Peyer's patch (tissue), 4 donors: ENCODE results near the gene CLCNKA.

Source experiments
- POLR2A ChIP-seq, 2 donors: fragments of 450-650 bp; IDR thresholded peaks; one replicate each; pipeline ENCODE4 v1.5.1; 2017; ENCODE audit warnings: antibody characterized with exemption in 2 of 2, mild to moderate bottlenecking in 2 of 2, moderate library complexity in 2 of 2
- TF ChIP-seq, protein P1 (sequence below), 6 experiments: fragments of 450-650 bp in 4 of 6; fragments of 200-600 bp in 2 of 6; sonication (generic) in 1 of 6; IDR thresholded peaks; one replicate each; pipeline ENCODE4 v1.5.1; 2017 to 2019; ENCODE audit warnings: antibody characterized with exemption in 6 of 6, mild to moderate bottlenecking in 3 of 6, moderate library complexity in 1 of 6

DNA sequence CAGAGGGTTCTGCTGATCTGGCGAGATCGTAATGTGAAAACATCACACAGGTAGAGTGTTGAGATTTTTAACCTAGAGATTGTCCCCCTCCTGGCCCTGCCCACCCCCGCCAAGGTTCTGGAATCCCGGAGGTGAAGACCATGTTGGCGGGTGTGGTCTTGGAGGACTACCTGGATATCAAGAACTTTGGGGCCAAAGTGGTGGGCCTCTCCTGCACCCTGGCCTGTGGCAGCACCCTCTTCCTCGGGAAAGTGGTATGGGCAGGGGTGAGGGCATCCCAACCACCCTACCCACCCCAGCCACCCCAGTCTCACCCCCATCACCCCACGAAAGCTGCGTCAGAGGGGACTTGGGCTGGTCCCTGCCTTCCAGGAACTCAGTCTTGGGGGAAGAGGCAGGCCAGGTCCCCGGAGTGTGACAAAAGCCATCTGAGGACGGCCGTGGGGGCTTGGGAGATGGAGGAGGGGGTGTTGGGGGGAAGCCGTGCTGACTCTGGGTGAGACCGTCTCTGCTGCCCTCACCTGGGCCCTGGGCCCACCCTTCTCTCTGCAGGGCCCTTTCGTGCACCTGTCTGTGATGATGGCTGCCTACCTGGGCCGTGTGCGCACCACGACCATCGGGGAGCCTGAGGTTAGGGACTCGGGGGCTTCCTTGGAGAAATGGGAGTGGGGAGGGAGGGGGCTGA is 26.1 kb downstream of the CLCNKA start:
- no peak for TF ChIP-seq POLR2A (IDR thresholded peaks at IDR 0.05)
- TF ChIP-seq, protein P1, sequence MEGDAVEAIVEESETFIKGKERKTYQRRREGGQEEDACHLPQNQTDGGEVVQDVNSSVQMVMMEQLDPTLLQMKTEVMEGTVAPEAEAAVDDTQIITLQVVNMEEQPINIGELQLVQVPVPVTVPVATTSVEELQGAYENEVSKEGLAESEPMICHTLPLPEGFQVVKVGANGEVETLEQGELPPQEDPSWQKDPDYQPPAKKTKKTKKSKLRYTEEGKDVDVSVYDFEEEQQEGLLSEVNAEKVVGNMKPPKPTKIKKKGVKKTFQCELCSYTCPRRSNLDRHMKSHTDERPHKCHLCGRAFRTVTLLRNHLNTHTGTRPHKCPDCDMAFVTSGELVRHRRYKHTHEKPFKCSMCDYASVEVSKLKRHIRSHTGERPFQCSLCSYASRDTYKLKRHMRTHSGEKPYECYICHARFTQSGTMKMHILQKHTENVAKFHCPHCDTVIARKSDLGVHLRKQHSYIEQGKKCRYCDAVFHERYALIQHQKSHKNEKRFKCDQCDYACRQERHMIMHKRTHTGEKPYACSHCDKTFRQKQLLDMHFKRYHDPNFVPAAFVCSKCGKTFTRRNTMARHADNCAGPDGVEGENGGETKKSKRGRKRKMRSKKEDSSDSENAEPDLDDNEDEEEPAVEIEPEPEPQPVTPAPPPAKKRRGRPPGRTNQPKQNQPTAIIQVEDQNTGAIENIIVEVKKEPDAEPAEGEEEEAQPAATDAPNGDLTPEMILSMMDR (IDR thresholded peaks at IDR 0.05) = no peak
